Measurements from ENCODE around the gene WLS. TPM values are rescaled to one million over a fixed set of nuclear protein-coding genes. Genes with fewer than 3 reads are reported as not detected.

Gene WLS
- total RNA-seq, 2 donors from 2014 or later = 126 to 150 TPM

DNA sequence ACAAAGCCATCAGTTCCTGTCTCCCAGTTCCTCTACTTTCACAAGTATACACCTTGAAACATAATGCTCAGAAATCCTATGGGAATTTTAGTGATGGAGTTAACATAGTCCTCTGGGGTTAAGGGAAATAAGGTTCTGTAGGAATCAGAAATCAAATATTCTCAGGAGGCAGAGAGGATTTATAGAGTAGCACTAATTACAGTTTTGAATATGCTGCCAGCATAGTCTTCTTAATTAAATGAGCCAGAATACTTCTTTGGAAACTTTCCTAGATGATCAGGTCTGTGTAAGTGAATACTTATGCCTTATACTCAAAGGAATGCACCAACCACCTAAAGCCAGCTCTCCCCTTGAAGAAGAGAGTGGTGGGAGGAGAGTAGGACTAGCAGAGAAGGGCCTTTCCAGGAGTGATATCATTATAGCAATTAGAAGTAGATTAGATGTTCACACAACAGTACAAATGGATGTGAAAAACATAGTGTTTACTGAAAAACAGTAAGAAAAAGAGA, 150.5 kb downstream of the WLS start:
- DNase-seq = no peak
- no peak for ATAC-seq
- intact Hi-C loops (cut with DNase I, micrococcal nuclease) = no loop called here

DNA sequence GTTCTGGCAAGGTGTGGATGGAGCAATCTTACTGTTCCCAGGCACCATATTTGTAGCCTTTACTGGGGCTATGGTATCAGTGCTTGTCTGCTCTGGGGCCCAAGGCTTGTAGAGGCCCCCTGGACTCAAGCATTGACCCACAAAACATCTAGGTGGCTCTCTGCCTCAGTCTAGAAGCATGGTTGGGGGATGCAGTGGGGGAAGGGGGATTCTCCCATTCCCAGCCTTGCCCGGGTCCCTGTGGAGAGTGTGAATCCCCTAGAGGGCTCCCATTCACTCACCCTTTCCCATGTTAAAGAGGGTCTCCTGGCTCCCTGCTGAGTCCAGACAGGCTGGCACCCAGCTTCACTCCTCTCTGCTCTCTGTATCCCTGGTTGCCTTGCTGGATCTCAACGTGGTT, 153.7 kb downstream of the WLS start:
- intact Hi-C loops (cut with DNase I, micrococcal nuclease) = no loop called here
- DNase-seq (no peak), ATAC-seq (no peak)

Small RNA genes lying within 50 kb of the gene (microRNA-seq; reads per million reads assigned to microRNA genes)
- gene MIR1262 = 4.1 to 4.8 reads per million in 2 donors

Other genes starting within 250 kb of the WLS start
- gene DIRAS3, start 181.9 kb downstream of the WLS start, total RNA-seq = 1 to 10 TPM in 1 of 2 donors, under 1 TPM in 1; 0.76 to 1.0 TPM
- gene RPE65, start 217.4 kb upstream of the WLS start, total RNA-seq = not detected

Measured in left colon (tissue), 2 donors.